ENCODE data around the gene RGS3. TPM values are rescaled to one million over a fixed set of nuclear protein-coding genes. Genes with fewer than 3 reads are reported as not detected.

Gene RGS3
- total RNA-seq, 1 donor from 2014 or later, result 278 TPM

- DNase-seq (ENCODE audit: low read depth, low spot score), result no peak
These were observed 120.2 kb downstream of the RGS3 start for GRCh38 chr9:113583511-113584427.

GRCh38 chr9:113584428-113585084 lies 121.0 kb downstream of the RGS3 start:
- DNase-seq (ENCODE audit: low read depth, low spot score), result no peak

- no peak for DNase-seq (ENCODE audit: low read depth, low spot score)
These were observed 121.5 kb downstream of the RGS3 start for GRCh38 chr9:113585085-113585442.

- no peak for DNase-seq (ENCODE audit: low read depth, low spot score)
These were observed 122.0 kb downstream of the RGS3 start for GRCh38 chr9:113585555-113585954.

GRCh38 chr9:113587471-113588031 lies 124.0 kb downstream of the RGS3 start:
- no peak for DNase-seq (ENCODE audit: low read depth, low spot score)

DNA sequence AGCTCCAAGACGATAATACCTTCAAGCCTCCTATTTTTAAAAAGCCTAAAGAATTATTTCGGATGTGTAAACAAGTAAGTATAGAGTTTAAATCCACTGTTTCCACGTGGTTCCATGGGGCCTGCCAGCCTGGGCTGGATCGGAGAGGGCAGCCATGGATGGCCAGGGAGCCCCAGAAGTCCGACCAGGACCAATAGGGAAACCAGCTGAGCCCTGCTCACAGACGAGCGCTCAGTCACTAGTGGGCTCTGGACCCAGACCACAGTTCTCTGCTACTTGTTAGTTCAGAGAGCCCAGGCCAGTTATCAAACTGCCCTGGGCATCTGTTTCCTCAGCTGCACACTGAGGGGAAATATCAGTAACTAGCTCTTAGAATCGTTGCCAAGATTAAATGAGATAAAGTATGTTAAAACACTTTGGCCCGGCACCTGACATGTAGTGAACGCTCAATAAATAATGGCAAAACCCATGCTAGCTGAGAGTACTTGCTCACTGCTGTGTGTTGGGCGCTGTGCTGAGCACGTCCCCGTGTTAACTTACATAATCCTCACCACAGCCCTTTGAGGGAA lies 124.8 kb downstream of the RGS3 start:
- peak; percentile 78 for DNase-seq (ENCODE audit: low read depth, low spot score)

DNA sequence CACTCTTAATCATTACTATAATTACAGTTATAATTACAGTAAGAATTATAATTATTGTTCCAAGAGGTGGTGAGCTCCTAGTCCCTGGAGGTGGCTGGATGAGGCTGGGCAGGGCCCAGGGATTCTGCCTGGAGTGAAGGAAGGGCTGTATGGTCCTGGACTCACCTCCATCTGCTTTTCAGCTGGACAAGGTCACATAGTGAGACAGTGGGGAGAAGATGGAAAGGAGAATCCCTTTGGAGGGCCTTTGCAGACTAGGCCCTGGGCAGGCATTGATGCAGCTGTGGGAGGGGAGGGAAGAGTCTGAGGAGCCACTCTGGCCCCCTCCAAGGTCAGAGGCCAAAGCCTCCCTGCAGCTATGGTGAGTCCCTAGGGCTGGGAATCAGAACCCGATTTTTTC lies 125.4 kb downstream of the RGS3 start:
- no peak for DNase-seq (ENCODE audit: low read depth, low spot score)

- DNase-seq (ENCODE audit: low read depth, low spot score), result peak; percentile 80
These were observed 125.9 kb downstream of the RGS3 start for GRCh38 chr9:113589407-113589806.

DNA sequence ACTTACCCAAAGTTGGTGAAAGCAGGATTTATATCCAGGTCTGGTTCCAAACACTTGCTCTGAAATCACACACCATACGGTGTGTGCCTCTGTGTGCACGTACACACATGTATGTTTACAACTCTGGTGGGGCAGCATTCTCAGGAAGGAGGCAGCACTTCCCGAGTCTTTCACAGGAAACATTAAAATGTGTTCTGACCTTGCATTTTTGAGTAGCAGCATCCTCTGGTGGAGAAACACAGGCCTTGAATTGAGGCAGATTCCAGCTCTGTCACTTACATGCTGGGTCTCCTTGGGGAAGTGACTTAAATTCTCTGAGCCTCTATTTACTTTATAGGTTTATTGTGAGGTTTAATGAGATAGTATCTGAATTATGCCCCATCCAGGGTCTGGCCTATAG lies 126.4 kb downstream of the RGS3 start:
- no peak for DNase-seq (ENCODE audit: low read depth, low spot score)

DNA sequence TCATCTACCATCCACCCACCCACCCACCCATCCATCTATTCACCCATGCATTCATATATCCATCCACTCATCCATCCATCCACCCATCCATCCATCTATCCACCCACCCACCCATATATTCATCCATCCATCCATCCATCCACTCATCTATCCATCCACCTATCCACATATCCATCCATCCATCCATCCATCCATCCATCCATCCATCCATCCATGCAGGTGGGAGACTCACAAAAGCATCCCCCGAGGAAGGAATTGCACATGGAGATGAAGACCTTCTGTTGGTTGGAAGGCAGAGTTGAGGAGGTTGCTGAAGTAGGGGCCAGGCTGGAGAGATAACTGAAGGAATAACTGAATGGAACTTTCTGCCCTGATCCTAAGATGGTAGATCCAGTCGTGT lies 126.9 kb downstream of the RGS3 start:
- no peak for DNase-seq (ENCODE audit: low read depth, low spot score)

DNA sequence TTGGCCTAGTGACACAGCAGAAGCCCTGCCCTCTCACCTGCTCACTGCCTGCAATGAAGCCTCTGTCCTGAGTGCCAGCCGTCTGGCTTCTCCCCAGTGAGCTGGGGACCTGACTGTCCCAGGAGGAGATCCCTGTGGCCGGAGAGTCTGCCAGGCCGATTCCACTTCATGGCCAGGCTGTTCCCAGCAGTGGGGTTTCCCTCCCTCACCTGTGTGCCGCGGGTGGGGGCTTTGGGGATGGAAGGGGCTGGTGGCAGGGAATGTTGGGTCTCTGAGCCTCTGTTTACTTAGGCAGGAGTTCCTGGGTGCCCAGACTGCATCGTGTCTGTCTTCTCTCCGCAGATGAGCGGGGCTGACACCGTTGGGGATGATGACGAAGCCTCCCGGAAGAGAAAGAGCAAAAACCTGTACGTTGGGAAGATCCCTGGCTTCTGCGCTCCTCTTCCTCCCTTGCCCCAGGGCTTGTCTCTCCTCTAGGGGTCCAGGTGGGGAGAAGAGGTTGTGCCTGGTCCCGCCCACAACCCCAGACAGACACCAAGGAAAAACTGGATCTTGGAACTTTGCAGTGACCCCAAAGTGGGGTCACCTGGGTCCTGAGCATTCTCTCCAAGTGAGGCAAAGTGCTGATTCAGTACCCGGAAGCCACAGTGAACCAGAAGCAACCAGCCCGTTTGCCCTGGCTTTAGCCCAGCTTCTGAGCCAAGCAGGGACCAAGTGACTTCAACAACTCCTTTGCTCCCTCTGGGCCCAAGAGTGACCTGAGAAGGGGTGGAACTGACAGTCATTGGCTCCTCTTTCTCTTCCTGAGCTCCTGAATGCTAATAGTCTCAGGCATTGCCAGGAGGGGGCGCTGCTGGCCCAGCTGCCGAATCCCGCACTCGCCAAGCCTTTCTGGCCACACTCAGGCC lies 127.7 kb downstream of the RGS3 start:
- no peak for DNase-seq (ENCODE audit: low read depth, low spot score)

- no peak for DNase-seq (ENCODE audit: low read depth, low spot score)
These were observed 128.5 kb downstream of the RGS3 start for GRCh38 chr9:113591899-113592625.

DNA sequence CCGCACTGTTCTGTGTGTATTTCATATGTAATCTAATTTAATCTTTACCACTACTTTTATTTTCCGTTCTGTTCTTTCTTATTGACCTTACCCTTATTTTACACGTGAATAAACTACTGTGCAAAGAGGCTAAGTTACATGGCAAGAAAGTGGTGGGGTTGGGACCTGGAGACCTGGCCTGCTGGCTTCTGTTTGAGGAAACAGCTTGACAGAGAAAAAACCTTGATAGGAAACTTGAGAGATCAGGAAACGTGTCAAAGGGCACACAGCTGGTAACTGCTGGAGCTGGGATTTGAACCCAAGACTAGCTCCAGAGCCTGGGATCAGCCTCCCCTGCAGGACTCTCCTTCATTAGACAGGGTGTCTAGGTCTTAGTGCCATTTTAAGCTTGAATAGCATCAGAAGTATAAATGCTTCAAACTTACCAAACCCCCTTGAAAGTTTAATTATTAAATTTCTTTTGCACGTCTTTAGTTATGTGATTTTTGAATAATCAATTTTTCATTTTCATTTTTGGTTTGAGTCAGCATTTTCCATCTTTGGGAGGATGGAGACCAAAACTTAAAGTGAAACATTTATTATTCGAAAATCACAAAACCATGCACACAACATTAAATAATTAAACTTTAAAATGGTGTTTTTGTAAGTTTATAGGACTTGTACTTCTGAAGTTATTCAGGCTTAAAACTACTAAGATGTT lies 129.5 kb downstream of the RGS3 start:
- DNase-seq (ENCODE audit: low read depth, low spot score), result no peak

GRCh38 chr9:113593682-113594281 lies 130.3 kb downstream of the RGS3 start:
- DNase-seq (ENCODE audit: low read depth, low spot score), result peak; percentile 98

DNA sequence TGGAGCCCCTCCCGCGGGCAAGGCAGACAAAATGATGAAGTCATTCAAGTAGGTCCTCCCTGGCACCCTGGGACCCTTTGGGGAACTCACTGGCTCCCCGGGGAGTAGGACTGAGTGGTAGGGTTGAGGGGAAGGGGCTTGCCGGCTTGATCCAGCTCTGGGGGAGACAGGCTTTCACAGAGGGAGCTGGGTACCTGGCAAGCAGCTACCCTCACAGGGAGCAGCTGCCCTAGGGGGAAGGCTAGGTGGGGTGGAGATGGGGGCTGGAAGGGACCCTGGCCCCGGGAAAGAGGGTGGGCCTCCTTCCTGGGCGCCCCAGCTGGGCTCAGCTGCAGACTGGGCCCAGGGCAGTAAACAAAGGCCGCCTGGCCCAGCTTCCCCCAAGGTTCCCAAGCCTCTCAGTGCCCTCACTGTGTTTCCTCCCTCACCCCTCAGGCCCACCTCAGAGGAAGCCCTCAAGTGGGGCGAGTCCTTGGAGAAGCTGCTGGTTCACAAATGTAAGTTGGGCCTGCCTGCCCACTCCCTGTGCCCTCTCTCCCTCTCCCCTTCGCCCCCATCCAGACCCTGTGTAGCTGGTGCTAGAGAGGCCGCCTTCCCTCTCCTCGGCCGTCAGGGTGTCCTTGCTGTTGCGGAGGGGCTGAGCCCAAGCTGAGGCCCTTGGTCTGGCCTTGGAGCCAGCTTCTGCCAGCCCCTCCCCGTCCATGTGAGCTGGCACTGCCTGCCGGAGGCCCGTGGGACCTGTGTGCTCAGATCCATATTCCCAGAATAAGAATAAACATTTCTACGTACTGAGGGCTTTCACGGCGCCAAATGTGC lies 131.2 kb downstream of the RGS3 start:
- no peak for DNase-seq (ENCODE audit: low read depth, low spot score)

GRCh38 chr9:113596616-113597320 lies 133.2 kb downstream of the RGS3 start:
- no peak for DNase-seq (ENCODE audit: low read depth, low spot score)

DNA sequence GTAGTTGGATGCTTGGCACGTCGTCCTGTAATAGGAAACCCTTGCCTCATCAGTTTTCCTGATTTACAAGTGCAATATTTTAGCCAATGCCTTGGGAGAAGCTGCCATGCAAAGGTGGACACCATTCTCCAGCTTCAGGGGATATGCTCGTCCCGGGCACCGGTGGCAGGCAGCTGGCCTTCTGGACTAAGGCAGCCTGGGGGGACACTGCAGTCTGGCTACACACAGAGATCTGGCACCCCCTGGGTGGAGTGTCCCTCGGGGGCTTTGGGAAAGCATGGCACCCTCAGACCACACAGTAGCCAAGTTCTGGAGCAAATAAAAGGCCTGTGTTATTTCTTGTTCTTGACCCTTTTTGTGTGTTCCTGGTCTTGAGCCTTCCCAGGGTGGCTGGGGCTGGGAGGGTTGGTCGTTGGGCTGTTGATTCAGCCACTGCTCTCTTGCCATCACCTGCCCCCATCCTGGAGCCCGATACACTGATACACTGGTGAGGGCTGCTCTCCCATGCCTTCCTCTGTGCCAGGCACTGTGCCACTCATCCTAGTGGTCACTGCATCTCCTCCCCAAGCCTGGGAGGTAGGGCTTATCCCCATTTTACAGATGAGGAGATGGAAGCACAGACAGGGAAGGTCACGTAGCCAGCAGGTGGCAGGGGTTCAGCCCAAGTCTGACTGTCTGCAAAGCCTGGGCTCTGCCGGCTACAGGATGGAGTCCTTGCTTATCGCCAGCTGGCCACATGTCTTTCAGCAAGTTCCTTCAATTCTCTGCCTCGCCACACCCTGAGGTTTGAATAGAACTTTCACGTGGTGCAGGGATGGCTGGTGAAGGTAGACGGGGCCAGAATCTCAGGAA lies 134.1 kb downstream of the RGS3 start:
- no peak for DNase-seq (ENCODE audit: low read depth, low spot score)
